ENCODE data around the gene CYB561D2. TPM values are rescaled to one million over a fixed set of nuclear protein-coding genes. Genes with fewer than 3 reads are reported as not detected.

Gene CYB561D2
- total RNA-seq, 1 experiment from 2014 or later, result 19.3 TPM

DNA sequence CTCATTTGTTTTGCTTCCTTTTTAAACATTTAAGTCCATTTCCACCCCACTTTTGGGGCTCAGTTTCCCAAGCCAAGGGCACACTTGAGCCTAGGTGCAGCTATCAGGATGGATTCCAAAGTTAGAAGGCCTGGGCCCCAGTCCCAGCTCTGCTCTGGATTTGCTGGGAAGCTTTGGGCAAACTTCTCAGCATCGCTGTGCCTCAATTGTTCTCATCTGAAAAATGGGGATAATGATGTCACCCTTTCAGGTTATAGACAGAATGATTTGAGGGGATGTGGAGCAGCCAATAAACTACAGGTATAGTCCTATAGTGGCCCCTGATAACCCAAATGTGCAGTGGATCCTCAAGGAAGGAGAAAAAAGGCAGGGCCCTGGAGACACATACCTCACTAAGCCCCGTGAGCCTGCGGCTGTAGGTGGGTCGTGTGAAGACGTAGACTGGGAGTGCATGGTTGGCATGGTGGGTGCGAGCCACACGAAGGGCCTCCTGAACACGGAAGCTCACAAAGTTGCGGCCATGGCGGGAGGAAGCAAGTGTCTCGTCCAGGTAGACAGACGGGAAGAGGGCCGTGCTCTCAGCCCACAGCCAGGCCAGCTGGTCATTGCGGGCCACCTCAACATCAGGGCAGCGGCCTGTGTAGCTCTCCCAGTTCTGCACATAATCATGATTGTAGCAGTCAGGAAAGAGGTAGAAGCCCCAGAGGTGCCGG lies 31.3 kb upstream of the CYB561D2 start:
- no TSS peak for BruUV-seq (replicated peaks)
- H3K27ac ChIP-seq, result no peak overlapping the region
- peaks cover 38% of the 10 kb centered on the region for H3F3A ChIP-seq (ENCODE audit: insufficient read depth, low read depth)
- no peaks in the 10 kb centered on the region for H3K9me2 ChIP-seq (ENCODE audit: insufficient read depth)
- no peaks in the 10 kb centered on the region for H3K9me3 ChIP-seq (ENCODE audit: insufficient read depth, low read depth)
- H3K4me1 ChIP-seq (replicated peaks; ENCODE audit: insufficient read depth), result peaks cover 53% of the 10 kb centered on the region
- H2AFZ ChIP-seq, result no peak overlapping the region
- DNase-seq, result no peak
- POLR2A ChIA-PET (ENCODE audit: unreplicated experiment), result no interaction called here
- peaks cover 7% of the 10 kb centered on the region; the same call in 1 of the 2 replicates for H4K20me1 ChIP-seq (ENCODE audit: insufficient read depth)
- H3K4me2 ChIP-seq, result peak overlapping the region; percentile 91
- no peak overlapping the region for H3K4me3 ChIP-seq
- intact Hi-C loops (cut with micrococcal nuclease; ENCODE audit: unreplicated experiment), result no loop called here
- TF ChIP-seq EZH2 (IDR thresholded peaks at IDR 0.05; ENCODE audit: low read depth), result no peak
- no peak for TF ChIP-seq CTCF (conservative IDR thresholded peaks at IDR 0.05)
- H3K36me3 ChIP-seq (ENCODE audit: low read depth), result peaks cover 7% of the 10 kb centered on the region; the same call in 1 of the 2 replicates
- peaks cover 32% of the 10 kb centered on the region for H3K79me2 ChIP-seq (ENCODE audit: low read depth)
- H3K27me3 ChIP-seq (ENCODE audit: insufficient read depth, low read depth), result no peaks in the 10 kb centered on the region
- CTCF ChIA-PET, result no interaction called here

- no peaks in the 10 kb centered on the region for H3K27me3 ChIP-seq (ENCODE audit: insufficient read depth, low read depth)
- H3K79me2 ChIP-seq (ENCODE audit: low read depth), result peaks cover 29% of the 10 kb centered on the region
- no TSS peak for BruUV-seq (replicated peaks)
- H3K4me3 ChIP-seq, result peak overlapping the region; percentile 69
- ChIA-PET POLR2A (ENCODE audit: unreplicated experiment) (no interaction called here), CTCF (no interaction called here)
- peak overlapping the region; percentile 91 for H3K4me2 ChIP-seq
- peaks cover 46% of the 10 kb centered on the region for H3K4me1 ChIP-seq (replicated peaks; ENCODE audit: insufficient read depth)
- DNase-seq, result no peak
- intact Hi-C loops (cut with micrococcal nuclease; ENCODE audit: unreplicated experiment), result no loop called here
- H3K36me3 ChIP-seq (ENCODE audit: low read depth), result peaks cover 7% of the 10 kb centered on the region; the same call in 1 of the 2 replicates
- no peaks in the 10 kb centered on the region for H3K9me2 ChIP-seq (ENCODE audit: insufficient read depth)
- TF ChIP-seq CTCF (conservative IDR thresholded peaks at IDR 0.05) (no peak), EZH2 (IDR thresholded peaks at IDR 0.05; ENCODE audit: low read depth) (no peak)
- peaks cover 7% of the 10 kb centered on the region; the same call in 1 of the 2 replicates for H4K20me1 ChIP-seq (ENCODE audit: insufficient read depth)
- H2AFZ ChIP-seq, result no peak overlapping the region
- no peak overlapping the region for H3K27ac ChIP-seq
- peaks cover 41% of the 10 kb centered on the region for H3F3A ChIP-seq (ENCODE audit: insufficient read depth, low read depth)
- no peaks in the 10 kb centered on the region for H3K9me3 ChIP-seq (ENCODE audit: insufficient read depth, low read depth)
These were observed 30.6 kb upstream of the CYB561D2 start for GRCh38 chr3:50319894-50320625.

DNA sequence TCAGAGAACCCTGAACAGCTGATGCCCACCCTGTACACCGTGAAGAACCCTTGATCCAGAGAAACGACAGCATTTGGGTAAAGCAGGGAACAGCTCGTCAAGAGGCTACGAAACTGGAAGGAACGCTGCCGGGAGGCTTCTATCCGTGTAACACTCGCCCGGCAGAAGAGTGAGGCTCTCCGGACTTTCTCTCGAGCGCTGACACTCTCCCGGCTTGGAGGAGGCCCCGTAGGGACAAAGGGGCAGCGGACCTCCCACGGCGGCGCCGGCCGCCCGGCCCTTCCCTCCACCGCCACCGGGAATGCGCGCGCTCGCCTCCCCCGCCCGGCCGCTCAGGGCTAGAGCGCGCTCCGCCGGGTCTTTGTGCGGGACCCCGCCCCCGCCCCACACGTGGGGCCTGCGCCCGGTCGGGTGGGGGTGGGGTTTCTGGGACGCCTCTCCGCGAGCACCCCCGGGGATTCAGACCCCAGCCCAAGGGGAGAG lies 29.8 kb upstream of the CYB561D2 start:
- Histone ChIP-seq H3K4me1 (replicated peaks; ENCODE audit: insufficient read depth) (peaks cover 38% of the 10 kb centered on the region), H3K9me2 (ENCODE audit: insufficient read depth) (no peaks in the 10 kb centered on the region), H3F3A (ENCODE audit: insufficient read depth, low read depth) (peaks cover 34% of the 10 kb centered on the region), H3K4me3 (peak overlapping the region; percentile 69), H3K27me3 (ENCODE audit: insufficient read depth, low read depth) (no peaks in the 10 kb centered on the region), H3K27ac (peak overlapping the region; percentile 83; the same call in 1 of the 2 replicates), H2AFZ (peak overlapping the region; percentile 91), H3K4me2 (peak overlapping the region; percentile 91), H3K9me3 (ENCODE audit: insufficient read depth, low read depth) (no peaks in the 10 kb centered on the region), H3K36me3 (ENCODE audit: low read depth) (peaks cover 7% of the 10 kb centered on the region; the same call in 1 of the 2 replicates), H3K79me2 (ENCODE audit: low read depth) (peaks cover 24% of the 10 kb centered on the region), H4K20me1 (ENCODE audit: insufficient read depth) (peaks cover 7% of the 10 kb centered on the region; the same call in 1 of the 2 replicates)
- no TSS peak for BruUV-seq (replicated peaks)
- ChIA-PET POLR2A (ENCODE audit: unreplicated experiment) (interaction anchor here (1.0 kb wide), 1 partner anchor 21 kb away, joined by 5 read pairs; the partner anchor contains the start of genes HYAL3 and NAA80), CTCF (interaction anchor here (0.5 to 1.1 kb wide), 6 partner anchors 18 to 1896 kb away, joined by 3 to 13 read pairs (median 4); partner anchors contain the start of gene HYAL1)
- TF ChIP-seq EZH2 (IDR thresholded peaks at IDR 0.05; ENCODE audit: low read depth) (no peak), CTCF (conservative IDR thresholded peaks at IDR 0.05) (no peak)
- intact Hi-C loops (cut with micrococcal nuclease; ENCODE audit: unreplicated experiment), result loop anchor here (1.0 kb wide), 1 partner anchor 29 kb away; the partner anchor contains the start of gene IFRD2
- DNase-seq, result peak; percentile 40 to 80

Data from PC-9 (cell line).